DMS53 treated with DMSO at 0.1 percent for 48 hours (cell line): ENCODE results near the gene NPTX1.

Source experiments
- DNase-seq: peaks from one replicate; lab custom pipeline; 2025; ENCODE audit not compliant: unreplicated experiment; lab: John Stamatoyannopoulos, UW

NPTX1 gene

DNA sequence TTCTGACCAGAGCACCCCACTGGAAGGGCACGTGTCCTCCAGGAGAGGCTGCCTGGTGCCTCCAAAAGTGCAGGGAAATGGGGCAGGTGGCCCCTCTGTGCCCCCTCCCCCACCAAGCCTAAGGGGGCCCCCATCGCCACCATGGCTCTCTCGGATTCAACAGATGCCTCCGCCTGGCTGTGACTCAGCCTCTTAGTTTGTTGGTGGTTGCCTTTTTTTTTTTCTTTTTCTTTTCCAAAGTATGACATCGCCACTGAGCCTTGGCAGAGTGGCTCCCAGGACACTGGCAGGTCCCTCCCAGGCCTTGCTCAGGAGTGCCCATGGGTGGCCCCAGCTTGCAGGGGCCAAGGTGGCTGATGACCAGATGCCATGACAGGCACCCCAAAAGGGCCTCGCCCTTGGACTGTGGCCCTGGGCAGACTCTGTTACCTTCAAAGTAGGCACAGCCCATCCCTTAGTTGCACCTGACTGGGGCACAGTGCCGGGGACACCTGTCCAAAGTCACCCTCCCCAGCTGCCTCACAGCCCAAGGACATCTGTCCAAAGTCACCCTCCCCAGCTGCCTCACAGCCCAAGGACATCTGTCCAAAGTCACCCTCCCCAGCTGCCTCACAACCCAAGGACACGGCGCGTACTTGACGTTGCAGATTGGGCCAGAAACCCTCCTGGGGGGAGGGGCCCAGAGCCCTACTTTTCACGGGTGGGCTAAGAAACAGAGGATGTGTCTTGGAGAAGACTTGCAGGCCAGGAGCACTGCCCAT is 29.6 kb downstream of the NPTX1 start:
- DNase-seq = peak; percentile 38

DNA sequence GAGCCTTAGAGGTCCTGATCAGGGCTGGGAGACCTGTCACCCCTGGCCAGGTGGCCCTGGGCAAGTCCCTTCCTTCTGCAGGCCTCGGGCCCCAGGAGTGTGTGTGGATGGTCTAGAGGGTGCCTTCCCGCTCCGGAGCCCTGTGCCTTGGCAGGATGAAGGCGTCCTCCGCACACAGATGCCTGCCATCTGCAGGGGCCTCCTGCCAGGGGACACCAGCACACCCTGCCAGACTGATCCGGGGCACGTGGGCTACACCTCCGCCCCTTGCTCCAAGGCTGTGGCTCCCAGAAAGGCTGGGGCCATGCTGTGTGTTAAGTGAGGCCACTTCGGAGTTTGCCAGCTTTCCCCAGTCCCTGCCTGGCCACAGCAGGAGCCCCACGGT is 30.7 kb downstream of the NPTX1 start:
- DNase-seq = no peak

DNA sequence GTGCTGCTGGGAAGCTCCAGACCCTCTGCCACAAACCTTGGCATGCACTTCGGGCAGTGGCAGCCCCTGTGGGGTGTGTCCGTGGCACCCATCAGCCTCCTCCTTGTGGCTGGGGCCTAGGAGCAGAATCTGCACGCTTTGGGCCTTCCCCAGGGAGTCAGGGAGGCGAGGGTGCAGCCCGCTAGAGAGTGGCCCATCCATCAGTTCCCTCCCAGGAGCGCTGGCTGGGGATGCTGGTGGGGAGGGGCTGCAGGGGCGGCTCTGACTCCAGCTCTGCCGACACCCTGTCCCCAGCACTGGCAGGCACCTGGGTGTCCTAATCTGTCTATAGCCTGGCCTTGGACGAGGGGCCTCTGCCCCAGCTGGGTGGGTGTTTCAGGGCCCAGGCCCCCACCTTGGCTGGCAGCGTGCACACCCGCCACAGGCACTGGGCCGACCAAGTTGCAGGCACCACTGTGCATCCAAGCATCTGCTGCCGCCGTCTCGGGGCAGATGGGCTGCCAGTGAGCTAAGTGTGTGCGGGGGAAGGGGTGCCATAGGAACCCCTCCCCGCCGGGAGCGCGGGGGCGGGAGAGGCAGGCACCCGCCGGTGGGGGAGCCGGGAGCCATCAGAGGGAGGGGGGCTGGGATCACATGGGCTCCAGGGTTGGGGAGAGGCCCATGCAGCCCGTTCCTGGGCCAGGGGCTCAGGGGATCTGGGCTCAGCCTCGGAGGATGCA is 31.2 kb downstream of the NPTX1 start:
- DNase-seq = no peak

GRCh38 chr17:80444644-80444979 is 31.8 kb downstream of the NPTX1 start:
- DNase-seq = no peak

DNA sequence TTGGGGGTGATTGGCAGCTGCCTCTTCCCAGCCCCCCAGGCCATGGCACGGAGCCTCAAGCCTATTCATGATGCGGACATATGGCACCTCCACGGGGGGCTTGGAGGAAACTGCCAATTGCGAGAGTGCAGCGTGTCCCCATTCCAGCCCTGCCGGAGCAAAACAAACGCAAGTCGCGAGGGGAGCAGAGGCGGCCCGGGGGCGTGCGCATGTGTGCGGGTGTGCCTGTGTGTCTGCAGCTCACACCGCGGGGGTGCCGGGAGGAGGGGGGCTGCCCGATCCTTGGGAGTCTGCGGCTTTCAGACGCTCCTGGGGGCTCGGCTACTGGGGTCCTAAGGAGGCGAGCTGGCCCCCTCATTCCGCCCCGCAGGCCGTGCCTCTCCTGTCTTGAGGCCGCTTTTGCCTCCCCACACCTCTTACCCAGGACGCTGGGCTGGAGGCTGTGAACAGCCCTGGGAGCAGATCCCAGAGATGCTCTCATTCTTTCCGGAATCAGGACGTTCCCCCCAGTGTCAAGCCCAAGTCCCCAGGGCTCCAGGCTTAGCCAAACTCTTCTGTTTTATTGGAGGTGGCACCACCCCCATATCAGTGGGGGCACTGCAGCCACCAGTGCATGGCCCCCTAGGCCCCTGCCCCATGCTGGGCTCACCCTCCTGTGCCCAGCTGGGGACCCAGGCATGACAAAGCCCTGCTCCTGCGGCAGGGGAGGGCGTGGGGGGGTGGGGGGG is 32.3 kb downstream of the NPTX1 start:
- no peak for DNase-seq

DNA sequence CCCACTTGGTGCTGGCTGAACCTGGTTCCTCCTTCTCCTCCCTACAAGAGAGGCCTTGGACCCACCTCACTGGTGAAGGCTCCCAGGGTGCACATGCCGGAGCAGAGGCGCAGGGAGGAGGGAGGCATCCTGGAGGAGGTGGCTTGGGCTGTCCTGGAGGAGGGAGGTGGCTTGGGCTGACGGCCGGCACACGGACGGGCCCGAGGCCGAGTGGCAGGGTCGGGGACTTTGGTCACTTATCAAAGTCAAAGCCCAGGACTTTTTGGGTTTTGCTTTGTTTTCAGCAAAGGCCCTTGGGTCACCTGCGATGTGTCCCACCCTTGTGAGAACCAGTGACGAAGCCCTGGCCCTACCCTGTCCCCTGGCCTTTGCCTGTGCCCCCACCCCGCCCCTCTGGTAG is 32.9 kb downstream of the NPTX1 start:
- DNase-seq = no peak

DNA sequence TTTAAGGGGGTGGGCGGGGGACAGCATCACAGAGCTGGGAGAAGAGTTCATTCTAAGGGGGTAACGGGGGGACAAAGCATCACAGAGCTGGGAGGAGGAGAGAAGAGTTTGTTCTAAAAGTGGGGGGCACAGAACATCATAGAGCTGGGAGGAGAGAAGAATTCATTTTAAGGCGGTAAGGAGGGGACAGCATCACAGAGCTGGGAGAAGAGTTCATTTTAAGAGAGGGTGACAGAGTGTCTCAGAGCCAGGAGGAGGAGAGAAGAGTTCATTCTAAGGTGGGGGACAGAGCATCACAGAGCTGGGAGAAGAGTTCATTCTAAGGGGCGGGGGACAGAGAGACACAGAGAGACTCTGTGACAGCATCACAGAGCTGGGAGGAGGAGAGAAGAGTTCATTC is 33.6 kb downstream of the NPTX1 start:
- DNase-seq = no peak

DNA sequence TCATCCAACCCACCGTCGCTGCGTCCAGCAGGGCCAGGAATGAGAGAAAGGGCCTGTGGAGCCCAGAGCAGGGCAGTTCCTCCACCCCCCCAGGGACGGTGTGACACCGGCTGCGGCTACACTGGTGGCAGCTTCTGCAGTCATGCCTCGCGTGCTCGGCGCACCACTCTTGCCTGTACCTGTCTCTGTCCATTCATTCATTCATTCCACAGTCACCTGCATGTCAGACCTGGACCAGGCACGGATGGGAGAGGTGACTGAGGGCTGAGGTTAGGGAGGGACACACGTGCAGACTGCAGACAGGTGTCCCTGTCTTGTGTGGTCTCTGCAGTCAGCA is 34.1 kb downstream of the NPTX1 start:
- no peak for DNase-seq

DNA sequence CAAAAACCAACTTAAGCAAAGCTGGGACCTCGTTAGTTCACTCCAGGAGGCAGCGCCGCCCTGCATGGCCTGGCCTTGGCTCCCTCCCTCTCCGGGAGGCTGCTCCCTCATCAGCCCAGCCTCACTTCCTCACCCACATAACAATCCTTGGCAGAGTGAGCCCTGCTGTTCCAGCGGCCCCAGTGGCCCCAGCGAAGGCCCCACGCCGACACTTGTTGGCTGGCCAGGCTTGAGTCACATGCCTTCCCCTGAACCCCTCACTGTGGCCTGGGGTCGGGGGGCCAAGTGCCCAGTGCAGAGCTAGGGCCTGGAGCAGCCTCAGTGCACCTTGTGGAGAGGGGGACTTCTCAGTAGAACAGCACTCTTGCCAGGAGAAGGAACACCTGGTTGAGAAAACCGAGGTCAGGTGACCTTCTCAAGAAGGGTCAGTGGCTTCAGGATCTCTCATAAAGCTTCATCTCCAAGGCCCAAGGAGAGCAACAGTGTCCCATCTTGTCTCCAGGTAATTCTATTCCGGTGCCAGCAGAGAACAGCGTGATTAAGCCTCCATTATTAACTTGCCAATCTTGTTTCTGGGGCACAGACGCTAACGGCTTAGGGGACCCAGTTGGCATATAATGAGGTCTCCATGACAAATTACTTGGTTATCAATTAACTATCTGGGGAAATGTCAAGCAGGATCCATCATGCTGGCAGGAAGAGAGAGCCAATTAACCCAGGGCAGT is 34.6 kb downstream of the NPTX1 start:
- DNase-seq = no peak

- DNase-seq = no peak
Observed at GRCh38 chr17:80441133-80441578, 35.3 kb downstream of the NPTX1 start.

- DNase-seq = no peak
Observed at GRCh38 chr17:80439499-80439898, 36.9 kb downstream of the NPTX1 start.

GRCh38 chr17:80438806-80439205 is 37.6 kb downstream of the NPTX1 start:
- DNase-seq = no peak

- DNase-seq = no peak
Observed at GRCh38 chr17:80437532-80437931, 38.9 kb downstream of the NPTX1 start.

DNA sequence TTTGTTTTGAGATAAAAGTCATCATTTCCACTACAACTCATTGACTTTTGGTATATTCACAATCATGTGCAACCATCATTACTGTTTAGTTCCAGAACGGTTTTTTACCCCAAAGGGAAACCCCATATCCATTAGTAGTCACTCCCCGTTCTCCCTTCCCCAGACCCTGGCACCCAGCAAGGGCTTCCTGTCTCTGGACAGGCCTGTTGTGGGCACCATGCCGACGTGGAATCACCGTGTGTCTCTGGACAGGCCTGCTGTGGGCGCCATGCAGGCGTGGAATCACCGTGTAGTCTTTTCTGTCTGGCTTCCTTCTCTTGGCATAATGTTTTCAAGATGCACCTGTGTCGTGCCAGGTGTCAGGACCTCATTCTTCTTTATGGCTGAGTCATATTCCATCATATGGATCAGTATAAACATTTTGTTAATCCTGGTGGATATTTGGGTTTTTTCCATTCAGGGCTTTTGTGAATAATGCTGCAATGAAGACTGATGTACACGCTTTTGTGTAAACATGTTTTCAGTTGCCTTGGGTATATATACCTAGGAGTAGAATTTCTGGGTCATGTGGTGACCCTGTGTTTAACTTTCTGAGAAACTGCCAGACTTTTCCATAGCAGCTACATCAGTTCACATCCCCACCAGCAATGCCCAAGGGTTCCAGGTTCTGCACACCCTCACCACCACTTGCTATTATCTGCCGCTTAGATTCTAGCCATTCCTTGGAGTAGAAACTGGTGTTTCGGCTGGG is 42.3 kb downstream of the NPTX1 start:
- no peak for DNase-seq

DNA sequence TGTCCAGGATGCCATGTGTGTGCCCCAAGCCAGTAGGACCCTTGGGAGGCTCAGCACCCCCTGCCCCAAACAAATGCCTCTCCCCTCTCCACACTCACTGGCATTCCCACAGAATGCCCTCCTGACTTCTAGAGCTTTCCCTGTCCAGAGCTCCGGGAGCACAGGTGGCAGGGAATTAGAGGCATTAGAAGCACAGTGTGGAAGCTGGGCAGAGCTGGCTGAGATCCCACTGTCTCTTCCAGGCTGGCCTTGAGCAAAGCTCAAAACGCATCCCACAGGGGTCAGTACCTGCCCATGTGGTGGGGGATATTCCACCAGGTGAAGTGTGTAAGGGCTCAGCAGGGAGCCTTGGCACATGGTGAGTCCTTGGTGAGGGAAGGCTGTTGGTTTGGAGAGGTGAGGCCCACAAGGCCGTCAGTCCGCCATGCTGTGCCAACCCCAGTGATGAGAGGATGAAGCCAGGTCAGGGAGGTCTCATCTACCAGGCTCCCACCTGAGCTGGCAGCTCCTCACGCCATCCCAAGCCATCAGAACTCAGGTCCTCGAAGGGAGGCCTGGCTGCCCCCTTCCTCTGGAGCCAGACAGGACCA is 43.4 kb downstream of the NPTX1 start:
- no peak for DNase-seq

GRCh38 chr17:80432350-80432955 is 44.0 kb downstream of the NPTX1 start:
- no peak for DNase-seq

DNA sequence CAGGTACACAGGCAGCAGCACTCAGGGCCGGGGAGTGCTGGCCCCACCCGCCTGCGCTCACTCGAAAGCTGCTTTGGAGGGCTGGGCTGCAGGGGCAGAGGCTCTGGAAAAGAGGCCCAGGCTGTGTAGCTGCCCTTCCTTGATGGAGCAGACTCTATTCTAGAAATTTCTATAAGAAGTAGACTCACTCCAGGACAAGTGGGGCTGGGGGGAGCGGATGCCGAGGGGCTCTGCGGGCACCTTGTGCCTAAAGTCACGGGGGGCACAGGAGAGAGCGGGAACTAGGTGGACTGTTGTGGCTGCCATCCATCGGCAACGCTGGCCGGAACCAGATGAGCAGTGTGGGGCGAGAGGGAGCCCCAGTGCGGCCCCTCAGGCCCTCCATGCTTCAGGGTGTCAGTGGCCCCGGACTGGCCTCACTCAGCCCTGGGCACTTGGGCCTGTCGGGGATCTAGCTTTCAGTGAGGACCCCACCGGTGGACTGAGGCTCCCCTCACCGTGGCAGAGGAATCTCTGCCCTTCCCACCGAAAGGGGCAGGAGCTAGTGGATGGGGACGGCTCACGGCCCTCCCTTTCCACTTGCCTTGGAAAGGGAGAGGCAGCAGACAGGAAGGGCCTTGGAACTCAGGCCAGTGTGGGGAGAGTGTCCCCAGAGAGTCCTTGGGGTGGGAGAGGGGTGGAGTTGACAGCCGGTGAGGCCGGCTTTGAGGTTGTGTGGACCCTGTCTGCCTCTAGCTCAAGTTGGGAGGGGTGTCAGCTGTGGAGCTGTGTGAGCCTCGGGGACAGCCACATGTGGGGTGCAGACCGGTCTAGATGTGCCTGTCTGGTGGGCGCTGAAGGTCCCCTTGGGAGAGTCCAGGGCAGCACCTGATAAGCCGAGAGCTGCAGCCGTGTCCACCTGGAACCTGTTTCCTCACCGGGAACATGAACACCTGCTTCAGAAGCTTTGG is 44.9 kb downstream of the NPTX1 start:
- no peak for DNase-seq

DNA sequence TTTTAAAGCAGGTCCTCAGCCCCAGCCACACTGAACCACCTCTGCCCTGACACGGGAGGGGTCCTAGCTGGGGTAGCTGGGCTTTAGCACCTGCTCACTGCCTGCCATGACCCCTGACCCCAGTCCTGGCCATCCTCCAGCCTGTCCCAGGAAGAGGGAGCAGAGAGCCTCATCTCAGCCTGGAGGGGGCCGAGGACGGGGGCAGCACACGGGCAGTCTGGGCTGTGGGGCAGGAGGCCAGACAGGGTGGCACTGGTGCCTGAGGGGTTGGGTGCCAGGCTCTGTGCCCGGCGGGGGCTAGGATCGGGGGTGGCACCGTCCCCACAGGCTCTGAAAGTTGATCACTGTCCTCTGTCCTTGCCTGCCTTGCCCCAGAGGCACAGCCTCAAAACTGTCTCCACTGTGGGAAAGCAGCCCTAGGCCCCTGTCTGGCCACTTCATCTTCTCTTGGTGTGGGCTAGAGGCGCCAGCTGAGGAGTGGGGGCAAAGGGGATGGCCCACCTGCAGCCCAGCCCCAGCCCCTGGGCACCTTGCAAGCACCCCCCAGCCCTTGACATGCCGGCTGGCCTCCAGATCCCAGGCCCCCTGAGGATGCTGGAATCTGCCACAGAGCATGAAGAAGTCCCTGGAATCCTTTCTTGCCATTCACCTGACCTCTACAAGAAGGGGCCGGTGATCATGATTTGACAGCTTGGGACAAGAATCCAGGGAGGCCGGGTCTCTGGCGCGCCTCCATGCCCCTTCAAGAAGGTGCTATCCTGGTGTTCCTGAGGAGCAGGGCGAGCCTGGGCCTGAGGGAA is 45.8 kb downstream of the NPTX1 start:
- no peak for DNase-seq
